GM18520 (cell line): Measurements from ENCODE around the gene KCNF1.

Experiments
- ATAC-seq: cut with Tn5 transposase; IDR thresholded peaks from one replicate; pipeline ENCODE4 v1.9.1; 2021; ENCODE audit not compliant: unreplicated experiment

Gene KCNF1

DNA sequence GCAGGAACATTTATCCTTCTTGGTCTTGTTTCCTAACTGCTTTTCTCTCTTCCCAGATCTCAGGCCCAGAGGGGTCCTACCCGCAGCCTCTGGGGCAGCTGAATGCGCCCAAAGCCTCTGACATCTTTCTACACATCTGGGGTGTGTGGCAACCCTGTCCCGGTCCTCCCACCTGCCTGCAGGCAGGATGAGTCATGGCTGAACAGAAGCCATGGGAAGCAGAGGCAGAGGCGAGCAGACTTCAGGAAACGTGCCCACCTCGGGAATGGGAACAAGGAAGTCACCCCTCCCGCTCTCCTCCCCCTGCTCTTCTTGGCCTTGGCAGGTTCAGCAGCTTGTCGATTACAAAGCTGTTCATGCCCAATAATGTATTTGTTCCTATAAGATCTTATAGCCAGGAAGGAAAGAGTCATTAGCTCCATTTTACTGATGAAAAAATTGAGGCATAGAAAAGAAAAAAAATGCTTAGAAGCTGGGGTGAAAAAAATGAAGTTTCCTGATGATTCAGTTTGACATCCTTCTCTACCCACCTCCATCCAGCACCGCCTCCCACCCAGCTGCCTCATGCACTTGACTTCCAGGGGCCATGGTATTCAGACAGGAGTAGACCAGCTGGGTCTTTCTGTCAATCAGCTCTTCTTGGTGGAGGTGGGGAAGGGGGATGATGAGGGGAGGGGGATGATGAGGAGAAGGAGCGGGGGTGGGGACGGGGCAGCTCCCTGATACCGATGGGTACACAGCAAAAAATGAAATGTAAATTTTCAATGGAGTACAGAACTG is 10.4 kb upstream of the KCNF1 start:
- ATAC-seq, result no peak

DNA sequence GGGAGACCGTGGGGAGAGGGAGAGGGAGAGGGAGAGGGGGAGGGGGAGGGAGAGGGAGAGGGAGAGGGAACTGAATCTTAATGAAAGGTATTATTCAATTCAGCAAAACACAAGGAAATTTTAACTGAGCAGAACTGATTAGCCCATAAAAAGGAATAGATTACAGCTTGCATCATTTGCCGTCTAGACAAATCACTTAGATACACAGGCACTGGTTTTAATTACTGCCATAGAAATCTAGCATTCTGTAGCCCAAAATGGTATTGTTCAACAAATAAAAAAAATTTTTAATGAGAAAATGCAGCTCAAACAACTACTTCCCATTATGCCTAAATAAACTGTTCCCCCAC is 7.9 kb upstream of the KCNF1 start:
- ATAC-seq, result no peak

DNA sequence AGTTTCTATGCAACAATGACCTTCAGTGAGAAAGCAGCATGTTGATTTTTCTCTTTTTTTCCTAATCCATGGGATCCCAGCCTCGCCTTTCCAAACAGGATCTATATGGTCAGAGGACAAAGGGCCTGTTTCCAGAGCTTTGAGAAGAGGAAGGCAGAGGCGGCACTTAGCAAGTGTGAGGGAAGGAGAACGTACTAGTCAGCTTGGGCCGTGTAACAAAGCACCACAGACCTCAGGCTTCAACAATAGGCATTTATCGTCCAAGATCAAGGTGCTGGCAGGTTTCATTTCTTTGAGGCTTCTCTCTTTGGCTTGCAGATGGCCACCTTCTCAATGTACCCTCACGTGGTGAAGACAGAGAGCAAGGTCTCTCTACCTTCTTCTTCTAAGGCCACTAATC is 7.3 kb upstream of the KCNF1 start:
- no peak for ATAC-seq

DNA sequence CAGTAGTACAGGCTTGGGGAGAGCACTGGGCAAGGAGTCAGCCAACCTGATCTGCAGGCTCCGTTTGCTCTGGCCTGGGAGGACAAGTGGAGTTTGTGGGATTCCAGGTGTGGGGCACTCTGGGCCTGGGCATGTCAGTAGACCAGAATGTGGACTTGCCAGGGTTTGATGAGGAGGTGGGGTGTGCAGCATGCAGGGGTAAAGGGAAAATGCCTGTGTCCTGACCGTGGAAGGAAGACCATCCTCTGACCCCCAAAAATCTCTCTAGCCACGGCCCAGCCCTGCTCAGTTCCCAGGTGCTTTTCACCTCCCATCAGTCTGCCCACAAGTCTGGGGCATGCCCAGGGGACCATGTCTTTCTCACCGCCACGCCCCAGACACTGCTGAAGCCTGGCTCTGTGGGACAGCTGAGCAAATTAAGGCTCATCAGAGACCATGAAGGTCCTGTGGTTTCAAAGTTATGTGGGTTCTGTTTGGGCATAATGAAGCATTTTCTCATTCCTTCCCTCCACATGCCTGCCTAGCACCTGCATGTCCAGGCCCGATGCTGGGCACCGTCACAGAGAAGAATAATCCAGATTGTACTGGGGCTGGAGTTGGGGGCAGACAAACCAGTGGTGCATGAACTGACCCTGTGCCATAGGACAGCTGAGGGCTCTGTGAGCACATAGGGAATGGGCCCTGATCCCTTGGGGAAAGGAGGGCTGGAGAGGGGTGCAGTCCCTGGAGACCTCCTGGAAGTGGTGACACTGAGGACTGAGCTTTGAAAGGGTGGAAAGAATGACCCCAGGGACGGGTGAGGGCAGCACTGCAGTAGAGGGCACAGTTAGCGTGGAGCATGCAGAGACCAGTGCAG is 6.5 kb upstream of the KCNF1 start:
- ATAC-seq, result no peak

DNA sequence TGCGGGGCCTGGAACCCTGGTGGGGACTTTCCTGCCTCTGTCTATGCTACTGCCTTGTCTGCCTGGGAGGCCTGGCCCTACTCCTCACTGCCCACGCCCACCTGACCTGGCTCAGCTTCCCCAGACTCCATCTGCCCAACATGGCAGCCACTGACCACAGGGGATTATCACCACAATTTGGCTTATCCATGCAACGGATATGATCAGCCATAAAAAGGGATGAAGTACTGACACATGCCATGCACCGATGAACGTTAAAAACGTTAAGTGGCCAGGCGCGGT is 5.9 kb upstream of the KCNF1 start:
- ATAC-seq, result no peak

DNA sequence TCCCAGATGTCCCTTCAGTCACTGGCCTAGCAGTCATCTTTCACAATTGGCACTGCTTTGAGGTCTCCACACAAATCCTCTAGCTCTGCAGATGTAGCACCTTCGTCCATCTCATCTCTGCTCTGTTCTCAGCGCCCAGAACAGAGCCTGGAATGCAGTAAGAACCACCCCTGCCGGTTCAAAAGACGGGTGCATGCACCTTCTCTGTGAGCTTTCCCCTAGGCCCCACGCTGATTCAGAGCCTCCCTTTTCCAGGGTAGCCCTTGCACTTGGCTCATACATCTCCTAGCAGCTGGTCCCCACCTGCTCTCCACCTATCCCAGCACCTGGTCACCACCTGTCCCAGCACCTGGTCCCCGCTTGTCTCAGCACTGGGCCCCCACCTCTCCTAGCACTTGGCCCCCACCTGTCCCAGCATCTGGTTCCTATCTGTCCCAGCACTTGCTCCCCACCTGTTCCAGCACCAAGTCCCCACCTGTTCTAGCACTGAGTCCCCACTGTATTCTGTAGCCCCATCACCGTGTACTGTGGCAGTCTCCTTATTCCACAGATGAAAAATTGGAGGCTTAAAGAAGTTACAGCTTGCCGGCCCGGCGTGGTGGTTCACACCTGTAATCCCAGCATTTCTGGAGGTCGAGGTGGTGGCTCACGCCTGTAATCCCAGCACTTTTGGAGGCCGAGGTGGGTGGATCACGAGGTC is 4.7 kb upstream of the KCNF1 start:
- no peak for ATAC-seq

DNA sequence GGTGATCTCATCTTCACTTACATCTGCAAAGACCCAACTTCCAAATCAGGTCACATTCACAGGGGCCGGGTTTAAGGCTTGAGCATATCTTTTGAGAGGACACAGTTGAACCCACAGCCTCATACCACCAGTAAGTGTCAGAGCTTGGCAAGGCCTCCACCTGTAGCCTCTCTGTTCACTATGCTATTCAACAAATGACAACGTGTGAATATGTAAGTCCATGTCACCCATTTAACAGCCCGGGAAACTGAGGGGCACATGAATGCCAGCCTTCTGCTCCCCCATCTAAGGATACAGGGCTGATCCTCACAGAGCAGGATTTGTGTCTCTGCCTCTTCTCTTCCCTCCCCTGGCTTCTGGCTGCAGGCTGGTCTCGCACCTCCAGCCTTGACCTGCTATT is 3.5 kb upstream of the KCNF1 start:
- no peak for ATAC-seq

DNA sequence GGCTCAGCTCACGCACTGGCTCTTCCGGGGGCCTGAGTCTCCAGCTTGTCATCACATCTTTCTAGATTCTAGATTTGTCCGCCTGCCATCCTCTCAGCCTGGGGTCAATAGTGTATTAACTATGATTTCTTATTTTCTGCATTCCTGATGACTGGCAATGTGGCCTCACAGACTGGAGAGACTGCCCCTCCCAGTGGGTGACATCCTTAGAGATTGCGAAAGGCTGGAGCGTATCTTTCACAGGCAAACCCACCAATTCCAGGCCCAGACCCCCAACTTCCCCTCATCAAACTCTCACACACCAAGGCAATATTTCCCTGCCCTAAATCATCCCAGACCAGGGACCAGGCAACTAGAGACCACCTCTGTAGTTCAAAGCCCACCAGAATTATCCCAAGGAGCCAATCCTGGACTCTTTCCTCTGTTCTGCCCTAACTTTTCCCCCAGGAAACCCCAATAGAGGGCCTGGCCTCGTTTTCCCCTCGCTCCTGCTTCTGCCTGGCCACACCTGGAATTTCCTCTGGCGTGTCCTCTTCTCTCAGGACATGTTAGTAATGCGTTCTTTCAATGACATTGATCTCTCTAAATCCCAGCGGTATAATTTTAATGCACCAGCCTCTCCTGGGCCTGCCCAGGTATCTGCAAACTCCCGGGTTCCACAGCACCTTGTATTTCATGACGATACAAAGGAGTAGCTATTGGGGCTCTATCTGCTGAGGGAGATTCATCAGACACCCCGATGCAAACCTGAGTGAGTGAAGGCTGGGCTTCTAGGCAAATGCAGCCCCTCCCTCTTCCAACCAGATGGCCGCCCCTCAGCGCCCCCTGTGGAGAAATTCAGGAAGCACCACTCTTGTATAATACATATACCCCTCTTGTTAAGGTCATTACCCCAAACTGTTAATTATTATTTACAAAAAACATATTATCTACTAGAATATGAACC is 2.4 kb upstream of the KCNF1 start:
- ATAC-seq, result no peak

DNA sequence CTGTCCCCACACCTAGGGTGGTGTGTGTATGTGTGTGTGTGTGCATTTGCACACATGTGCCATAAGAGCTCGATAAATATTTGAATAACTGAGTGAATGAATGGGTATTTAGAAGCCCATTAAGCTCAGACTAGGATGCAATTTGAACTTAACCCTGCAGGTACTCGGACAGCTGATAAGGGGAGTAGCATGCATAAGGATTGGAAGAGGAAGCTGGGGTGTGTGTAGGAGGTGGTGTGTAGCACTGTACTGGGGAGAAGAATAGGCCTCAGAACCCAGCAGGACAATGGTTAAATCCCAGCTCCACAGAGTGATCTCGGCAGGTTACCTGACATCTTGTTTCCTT is 1.8 kb upstream of the KCNF1 start:
- no peak for ATAC-seq

DNA sequence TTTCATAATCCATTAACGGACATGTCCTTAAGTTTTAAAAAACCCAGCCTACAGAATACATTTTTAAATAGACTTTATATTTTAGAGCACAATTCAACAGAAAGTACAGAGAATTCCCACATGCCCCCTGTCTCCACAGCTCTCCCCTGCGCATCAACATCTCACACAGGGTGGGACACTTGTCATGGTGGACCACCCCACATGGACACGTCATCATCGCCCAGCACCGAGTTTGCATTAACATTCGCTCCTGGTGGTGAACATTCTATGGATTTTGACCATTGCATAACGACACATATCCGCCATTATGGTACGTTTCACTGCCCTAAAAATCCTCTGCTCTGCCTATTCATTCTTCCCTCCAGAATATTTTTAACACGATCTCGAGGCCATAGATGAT is 1.1 kb upstream of the KCNF1 start:
- no peak for ATAC-seq

DNA sequence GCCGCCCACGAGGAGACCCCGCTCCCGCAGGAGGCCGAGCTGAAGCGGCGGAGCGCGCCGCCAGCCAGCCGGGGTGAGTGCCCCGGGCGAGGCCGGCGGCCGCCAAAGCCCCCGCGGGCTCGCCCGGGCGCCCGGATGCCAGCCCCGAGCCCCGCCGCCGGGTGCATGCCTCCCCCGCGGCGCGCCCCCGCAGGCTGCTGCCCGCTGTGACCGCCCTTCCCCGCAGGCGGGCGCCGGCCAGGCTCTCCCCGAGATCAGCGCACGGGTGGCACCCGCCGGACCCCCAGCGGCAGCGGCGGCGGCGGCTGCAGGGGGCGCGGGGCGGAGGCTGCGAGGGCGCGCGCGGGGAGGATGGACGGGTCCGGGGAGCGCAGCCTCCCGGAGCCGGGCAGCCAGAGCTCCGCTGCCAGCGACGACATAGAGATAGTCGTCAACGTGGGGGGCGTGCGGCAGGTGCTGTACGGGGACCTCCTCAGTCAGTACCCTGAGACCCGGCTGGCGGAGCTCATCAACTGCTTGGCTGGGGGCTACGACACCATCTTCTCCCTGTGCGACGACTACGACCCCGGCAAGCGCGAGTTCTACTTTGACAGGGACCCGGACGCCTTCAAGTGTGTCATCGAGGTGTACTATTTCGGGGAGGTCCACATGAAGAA is 470 bp downstream of the KCNF1 start:
- no peak for ATAC-seq

DNA sequence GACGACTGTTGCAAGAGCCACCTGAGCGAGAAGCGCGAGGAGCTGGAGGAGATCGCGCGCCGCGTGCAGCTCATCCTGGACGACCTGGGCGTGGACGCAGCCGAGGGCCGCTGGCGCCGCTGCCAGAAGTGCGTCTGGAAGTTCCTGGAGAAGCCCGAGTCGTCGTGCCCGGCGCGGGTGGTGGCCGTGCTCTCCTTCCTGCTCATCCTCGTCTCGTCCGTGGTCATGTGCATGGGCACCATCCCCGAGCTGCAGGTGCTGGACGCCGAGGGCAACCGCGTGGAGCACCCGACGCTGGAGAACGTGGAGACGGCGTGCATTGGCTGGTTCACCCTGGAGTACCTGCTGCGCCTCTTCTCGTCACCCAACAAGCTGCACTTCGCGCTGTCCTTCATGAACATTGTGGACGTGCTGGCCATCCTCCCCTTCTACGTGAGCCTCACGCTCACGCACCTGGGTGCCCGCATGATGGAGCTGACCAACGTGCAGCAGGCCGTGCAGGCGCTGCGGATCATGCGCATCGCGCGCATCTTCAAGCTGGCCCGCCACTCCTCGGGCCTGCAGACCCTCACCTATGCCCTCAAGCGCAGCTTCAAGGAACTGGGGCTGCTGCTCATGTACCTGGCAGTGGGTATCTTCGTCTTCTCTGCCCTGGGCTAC is 1.2 kb downstream of the KCNF1 start:
- ATAC-seq, result no peak

DNA sequence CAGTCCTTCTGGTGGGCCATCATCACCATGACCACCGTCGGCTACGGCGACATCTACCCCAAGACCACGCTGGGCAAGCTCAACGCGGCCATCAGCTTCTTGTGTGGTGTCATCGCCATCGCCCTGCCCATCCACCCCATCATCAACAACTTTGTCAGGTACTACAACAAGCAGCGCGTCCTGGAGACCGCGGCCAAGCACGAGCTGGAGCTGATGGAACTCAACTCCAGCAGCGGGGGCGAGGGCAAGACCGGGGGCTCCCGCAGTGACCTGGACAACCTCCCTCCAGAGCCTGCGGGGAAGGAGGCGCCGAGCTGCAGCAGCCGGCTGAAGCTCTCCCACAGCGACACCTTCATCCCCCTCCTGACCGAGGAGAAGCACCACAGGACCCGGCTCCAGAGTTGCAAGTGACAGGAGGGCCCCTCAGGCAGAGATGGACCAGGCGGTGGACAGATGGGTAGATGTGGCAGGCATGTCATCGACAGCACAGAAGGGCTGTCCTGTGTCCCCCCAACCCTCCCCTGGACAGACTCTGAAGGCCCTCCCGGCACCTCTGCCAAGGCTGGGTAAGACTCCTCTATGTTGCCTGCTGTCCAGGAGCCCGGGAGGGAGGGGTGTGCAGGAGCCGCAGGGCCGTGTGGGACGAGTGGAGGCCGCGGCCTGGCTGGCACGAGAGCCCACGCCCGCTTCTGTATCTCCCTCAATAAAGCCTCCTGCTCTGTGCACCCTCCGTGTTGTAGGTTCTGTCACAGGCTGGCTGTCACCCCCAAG is 2.0 kb downstream of the KCNF1 start:
- no peak for ATAC-seq

DNA sequence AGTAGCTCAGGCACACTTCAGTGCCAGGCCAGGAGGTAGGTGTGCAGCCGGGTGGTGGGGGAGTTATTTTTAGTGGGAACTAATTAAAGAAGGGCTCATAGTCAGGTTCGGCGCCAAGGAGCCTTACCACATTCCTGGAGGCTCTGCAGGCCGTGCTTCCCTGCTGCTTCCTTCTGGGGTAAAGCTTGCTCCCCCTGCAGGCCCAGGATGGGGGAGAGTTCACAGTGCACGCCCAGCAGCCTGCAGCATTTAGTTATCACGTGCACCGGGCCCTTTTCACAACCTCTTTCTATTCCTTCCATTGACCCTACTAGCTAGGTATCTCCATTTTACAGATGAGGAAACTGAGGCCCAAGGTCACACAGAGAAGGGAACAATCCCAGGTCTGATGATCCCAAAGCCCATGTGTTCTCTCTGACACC is 2.5 kb downstream of the KCNF1 start:
- no peak for ATAC-seq

DNA sequence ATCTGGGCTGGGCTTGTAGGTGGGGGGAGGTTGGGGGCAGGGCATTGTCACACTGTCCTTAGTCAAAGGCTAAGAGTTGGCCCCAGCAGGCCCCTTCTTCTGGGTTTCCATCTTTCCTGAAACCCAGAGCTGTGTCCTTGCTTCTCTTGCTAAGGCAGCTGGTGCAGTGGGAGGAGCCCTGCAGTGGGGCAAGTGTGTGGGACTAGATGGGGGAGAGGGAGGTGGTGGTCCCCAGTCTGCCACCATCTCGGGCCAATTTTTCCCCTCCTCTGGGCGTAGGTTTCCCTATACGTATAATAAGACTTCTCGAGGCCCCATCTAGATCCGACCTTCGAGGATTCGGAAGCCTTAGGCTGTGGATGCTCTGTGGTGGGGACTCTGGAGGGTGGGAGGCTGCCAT is 3.5 kb downstream of the KCNF1 start:
- ATAC-seq, result no peak

DNA sequence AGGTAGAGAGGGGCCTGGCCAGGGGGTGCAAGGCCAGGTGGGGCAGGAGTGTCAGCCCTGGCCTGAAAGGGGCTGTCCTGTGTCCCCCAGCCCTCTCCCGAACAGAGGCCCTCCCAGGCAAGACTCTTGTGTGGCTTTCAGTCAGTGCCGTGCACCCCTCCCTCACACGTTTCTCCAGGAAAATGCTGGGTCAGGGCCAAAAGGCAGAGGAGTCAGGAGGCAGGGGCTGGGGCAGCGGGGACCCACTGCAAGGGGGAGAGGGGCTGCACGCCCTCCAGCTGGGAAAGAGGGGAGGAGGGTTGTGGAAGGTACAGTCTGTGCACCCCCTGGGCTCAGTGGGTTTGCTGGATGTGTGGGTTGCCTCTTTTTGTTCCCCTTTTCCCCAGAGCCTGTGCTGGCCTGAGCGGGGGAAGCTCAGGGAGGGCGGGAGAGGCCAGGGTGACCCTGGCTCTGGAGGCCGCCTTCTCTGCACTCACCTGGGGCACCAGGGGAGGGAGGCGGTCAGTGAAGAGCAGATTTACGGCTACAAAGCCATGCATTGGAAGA is 4.1 kb downstream of the KCNF1 start:
- no peak for ATAC-seq

DNA sequence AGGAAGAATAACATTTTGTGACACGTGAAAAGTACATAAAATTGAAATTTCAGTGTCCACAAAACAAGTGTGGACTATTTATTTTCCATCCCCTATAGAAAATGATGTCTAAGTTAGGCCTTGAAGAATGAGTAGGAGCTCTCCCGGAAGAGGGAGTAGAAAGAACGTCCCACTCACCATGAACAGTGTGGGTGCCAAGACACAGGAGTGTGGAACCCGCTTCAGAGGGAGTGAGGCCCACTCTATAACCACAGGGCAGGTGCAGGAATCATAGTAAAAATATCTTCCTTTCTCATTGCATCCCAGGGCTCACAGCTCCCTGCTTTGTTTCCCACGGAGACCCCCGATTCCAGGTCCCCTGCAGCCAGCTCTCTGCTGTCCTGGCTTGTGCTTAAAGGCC is 5.2 kb downstream of the KCNF1 start:
- ATAC-seq, result no peak

DNA sequence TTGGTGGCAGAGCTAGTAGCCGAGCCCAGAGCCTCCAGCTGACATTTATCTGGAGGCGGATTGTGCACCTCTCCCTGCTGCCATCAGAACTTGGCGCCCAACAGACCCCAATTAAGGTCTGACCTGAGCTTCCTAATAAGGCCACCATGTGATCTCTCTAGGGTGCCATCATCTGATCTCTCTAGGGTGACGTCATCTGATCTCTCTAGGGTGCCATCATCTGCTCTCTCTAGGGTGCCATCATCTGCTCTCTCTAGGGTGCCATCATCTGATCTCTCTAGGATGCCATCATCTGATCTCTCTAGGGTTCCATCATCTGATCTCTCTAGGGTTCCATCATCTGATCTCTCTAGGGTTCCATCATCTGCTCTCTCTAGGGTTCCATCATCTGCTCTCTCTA is 6.2 kb downstream of the KCNF1 start:
- ATAC-seq, result no peak
